Measurements from ENCODE around the gene SAMD5. TPM values are rescaled to one million over a fixed set of nuclear protein-coding genes. Genes with fewer than 3 reads are reported as not detected.
"Not testable (repeated sequence)": the region's sequence is repeated elsewhere in the genome, so short reads cannot be mapped to it uniquely, and the experiment has no call there.

Gene SAMD5
- total RNA-seq, 1 donor from 2014 or later = 9.0 TPM

- no peak for DNase-seq (ENCODE audit: extremely low read depth, low read depth, low spot score)
These were observed 18.7 kb downstream of the SAMD5 start for GRCh38 chr6:147527197-147527596.

DNA sequence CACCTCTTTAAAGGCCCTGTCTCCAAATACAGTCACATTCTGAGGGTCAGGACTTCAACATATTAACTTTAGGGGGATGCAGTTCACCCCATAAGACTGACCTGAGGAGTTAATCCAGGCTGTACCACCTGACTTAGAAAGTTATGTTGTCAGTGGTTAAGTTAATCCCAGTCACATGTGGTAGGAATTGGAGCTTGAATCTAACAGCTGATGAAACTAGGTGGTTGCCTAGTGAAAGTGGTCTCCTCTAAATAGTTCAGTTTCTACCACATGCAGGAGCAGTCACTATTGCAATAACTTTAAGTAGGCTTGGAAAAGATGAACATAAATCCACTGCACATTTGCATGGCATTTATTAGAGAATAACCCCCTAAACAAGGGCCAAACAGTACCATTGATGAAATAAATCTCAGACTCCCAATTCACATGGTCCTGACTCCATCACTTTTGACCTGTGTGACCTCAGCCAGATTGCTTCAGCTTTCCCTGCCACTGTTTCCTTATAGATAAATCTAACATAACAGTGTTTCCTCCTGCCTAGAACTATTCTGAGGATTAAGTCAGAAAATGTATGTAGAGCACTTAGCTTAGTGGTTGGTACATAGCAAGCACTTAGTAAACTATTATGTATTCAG, 20.1 kb downstream of the SAMD5 start:
- no peak for DNase-seq (ENCODE audit: extremely low read depth, low read depth, low spot score)

GRCh38 chr6:147530132-147531060, 21.9 kb downstream of the SAMD5 start:
- DNase-seq (ENCODE audit: extremely low read depth, low read depth, low spot score) = no peak

DNA sequence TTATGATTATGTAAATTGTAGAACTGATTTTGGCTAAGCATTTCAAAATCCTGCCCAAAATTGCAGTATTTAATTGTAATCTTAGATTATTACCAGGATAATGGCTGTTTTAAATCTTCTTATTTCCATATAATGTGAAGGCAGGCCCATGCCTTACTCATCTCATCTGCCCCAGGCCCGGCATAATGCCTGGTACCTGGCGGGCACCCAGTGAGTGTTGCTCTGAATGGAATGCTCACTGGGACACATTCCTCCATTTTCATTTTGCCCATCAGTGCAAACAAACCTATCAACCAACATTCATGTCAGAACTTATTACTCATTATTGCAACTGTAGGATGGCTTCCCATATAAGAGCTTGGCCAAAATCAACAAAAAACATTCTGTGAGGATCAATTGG, 22.8 kb downstream of the SAMD5 start:
- no peak for DNase-seq (ENCODE audit: extremely low read depth, low read depth, low spot score)

DNA sequence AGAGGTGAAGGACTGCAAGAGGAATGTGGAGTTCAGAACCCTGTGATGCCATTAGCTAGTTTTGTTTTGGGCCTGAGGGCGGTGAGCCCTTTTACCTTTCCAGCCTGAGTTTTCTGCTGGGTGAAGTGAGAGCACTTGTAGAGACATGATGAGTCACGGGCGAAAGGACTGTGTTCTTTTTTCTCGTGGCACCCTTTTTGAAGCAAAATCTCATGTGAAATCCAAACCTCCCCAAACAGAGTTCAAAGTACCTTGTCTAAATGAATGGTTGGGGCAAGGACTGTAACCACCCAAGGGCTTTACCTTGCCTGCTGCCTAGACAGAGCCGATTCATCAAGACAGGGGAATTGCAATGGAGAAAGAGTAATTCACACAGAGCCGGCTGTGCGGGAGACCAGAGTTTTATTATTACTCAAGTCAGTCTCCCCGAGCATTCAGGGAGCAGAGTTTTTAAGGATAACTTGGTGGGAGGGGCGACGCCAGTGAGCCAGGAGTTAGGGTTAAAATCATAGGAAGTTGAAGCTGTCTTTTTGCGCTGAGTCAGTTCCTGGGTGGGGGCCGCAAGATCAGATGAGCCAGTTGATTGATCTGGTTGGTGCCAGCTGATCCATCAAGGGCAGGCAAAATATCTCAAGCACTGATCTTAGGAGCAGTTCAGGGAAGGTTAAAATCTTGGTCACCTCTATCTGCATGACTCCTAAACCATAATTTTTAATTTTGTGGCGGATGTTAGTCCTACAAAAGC, 25.8 kb downstream of the SAMD5 start:
- no peak for DNase-seq (ENCODE audit: extremely low read depth, low read depth, low spot score)

DNA sequence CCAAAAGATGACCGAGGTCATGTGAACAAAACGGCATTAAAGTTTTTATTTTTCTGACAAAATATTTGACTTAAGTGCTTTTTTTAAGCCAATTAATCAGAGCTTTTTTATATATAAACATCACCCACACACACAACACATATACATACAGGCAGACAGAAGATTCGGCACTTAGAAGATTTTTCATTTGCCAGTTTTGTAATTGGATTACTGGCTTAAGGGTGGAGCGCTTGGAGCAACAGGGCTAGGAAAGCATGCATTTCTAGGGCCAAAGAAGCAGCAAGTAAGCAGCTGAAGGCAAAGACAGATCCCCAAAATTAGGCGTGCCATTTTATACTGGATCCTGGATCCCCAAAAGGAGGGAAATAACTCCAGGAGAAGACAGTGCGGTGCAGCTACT, 30.3 kb downstream of the SAMD5 start:
- no peak for DNase-seq (ENCODE audit: extremely low read depth, low read depth, low spot score)

- DNase-seq (ENCODE audit: extremely low read depth, low read depth, low spot score) = no peak
These were observed 31.6 kb downstream of the SAMD5 start for GRCh38 chr6:147540075-147540474.

DNA sequence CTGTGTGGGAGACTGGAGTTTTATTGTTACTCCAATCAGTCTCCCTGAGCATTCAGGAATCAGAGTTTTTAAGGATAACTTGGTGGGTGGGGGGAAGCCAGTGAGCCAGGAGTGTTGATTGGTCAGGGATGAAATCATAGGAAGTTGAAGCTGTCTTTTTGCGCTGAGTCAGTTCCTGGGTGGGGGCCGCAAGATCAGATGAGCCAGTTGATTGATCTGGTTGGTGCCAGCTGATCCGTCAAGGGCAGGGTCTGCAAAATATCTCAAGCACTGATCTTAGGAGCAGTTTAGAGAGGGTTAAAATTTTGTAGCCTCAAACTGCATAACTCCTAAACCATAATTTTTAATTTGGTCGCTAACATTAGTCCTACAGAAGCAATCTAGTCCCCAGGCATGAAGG, 33.9 kb downstream of the SAMD5 start:
- DNase-seq (ENCODE audit: extremely low read depth, low read depth, low spot score) = not testable (repeated sequence)

GRCh38 chr6:147544420-147544819, 35.9 kb downstream of the SAMD5 start:
- no peak for DNase-seq (ENCODE audit: extremely low read depth, low read depth, low spot score)

DNA sequence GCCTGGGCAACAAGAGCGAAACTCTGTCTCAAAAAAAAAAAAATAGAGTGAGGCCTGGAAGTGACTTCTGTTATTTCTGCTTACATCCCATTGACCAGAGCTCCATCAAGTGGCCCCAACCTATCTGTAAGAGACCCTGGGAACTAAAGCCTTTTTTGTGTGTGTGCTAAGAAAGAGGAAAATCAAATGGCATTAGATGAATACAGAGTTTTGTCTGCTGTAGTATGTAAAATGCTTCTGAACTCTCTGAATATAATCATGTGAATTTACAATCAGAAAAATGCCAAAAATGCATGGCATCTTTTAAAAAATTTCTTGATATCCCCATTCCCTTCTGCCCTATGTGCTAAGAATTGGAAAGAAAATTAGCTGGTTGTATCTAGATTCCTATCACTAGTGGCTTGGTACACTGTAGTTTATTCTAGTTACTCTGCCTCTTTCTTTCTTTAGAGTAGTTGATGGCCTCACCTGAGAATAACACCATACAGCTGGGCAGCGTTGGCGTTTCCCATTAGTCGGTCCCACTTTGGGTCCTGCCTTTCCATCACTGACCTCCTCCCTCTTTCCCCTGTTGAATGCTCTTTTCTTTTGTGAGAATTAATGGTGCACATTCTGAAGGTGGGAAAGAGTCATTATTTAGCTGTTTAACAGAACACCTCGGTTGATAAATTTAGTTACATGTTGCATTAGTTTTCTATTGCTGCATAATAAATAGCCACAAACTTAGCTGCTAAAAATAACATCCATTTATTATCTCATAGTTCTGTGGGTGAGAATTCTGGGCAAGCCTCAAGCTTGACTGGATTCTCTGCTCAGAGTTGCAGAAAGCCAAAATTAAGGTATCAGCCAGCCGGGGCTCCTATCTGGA, 38.2 kb downstream of the SAMD5 start:
- DNase-seq (ENCODE audit: extremely low read depth, low read depth, low spot score) = no peak

DNA sequence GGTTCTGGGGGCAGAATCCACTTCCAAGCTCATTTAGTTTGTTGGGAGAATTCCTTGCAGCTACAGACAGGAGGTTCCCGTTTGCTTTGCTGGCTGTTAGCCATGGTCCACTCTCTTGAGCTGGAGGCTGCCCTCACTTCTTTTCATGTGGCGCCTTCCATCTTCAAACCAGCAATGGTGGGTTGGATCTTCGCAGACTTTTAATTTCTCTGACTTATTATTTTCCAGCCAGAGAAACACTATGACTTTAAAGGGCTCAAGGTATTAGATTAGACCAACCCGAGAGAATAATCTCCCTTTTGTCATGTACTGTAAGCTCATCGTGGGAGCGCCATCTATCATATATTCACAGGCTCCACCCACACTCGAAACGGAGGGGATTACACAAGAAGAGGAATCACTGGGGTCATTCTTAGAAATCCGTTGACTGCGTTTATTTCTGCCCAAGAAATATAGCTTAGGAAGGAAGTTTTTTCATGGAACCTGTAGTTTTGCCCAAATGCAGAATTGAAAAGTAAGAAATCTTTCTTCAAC, 38.9 kb downstream of the SAMD5 start:
- DNase-seq (ENCODE audit: extremely low read depth, low read depth, low spot score) = no peak

DNA sequence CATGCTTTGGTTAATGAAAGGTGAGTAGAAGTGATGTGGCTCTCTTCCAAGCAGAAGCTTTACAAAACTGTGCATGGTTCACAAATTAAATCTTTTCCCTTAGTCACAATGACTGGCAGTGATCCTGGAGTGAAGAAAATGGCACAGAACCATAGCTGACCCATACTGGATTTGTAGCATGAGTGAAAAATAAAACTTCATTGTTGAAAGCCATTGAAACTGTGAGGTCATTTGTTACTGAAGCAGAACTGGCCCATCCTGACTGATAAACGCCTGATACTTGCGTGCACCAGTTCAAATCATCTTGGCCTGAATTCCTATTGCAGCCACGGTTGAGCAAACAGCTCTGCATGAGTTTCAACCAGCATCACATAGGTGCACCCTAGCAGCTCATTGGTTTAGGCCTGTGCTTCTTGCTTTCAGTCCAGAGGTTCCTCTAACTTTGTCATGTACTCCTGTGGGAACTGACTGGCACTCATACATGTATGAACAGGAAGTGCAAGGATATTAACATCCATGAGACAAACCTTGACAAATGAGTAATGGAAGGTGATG, 40.5 kb downstream of the SAMD5 start:
- DNase-seq (ENCODE audit: extremely low read depth, low read depth, low spot score) = no peak

- no peak for DNase-seq (ENCODE audit: extremely low read depth, low read depth, low spot score)
These were observed 41.0 kb downstream of the SAMD5 start for GRCh38 chr6:147549531-147549930.

- no peak for DNase-seq (ENCODE audit: extremely low read depth, low read depth, low spot score)
These were observed 43.5 kb downstream of the SAMD5 start for GRCh38 chr6:147551976-147552375.

GRCh38 chr6:147553099-147553498, 44.6 kb downstream of the SAMD5 start:
- DNase-seq (ENCODE audit: extremely low read depth, low read depth, low spot score) = no peak

- DNase-seq (ENCODE audit: extremely low read depth, low read depth, low spot score) = no peak
These were observed 45.8 kb downstream of the SAMD5 start for GRCh38 chr6:147554281-147554680.

- DNase-seq (ENCODE audit: extremely low read depth, low read depth, low spot score) = no peak
These were observed 50.5 kb downstream of the SAMD5 start for GRCh38 chr6:147559006-147559405.

DNA sequence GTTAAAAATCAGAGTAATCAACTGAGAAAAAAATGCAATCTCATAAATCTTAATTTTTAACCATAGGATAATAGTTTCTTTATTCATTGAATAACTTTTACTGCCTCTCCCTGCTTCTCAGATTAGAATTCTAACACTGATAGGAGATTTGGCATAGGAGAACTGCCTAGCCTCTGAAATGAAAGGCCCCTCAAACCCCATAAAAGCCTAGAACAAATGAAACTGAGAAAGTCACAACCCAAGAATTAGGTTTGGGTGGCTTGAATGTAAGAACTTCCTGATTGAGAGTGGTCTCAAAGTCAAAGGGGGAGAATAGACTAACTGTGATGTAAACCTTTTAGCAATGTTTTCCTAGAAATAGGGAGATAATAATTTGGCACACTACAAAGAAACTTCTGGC, 52.2 kb downstream of the SAMD5 start:
- no peak for DNase-seq (ENCODE audit: extremely low read depth, low read depth, low spot score)

GRCh38 chr6:147561726-147562125, 53.2 kb downstream of the SAMD5 start:
- DNase-seq (ENCODE audit: extremely low read depth, low read depth, low spot score) = no peak

- no peak for DNase-seq (ENCODE audit: extremely low read depth, low read depth, low spot score)
These were observed 55.0 kb downstream of the SAMD5 start for GRCh38 chr6:147563472-147563871.
